Ascending aorta (tissue), 2 donors: ENCODE data around the gene AXL. TPM values are rescaled to one million over a fixed set of nuclear protein-coding genes. Genes with fewer than 3 reads are reported as not detected.

Source experiments
- DNase-seq, 2 donors: peaks; one replicate each; pipeline ENCODE4 v3.0.0-alpha.2; 2019; ENCODE audit warnings: low spot score in 2 of 2
- H3K27ac ChIP-seq, 2 donors: fragments of 200-600 bp; sonication (generic); one replicate each; pipeline ENCODE4 v1.5.1; 2016 to 2017; ENCODE audit warnings: mild to moderate bottlenecking in 1 of 2
- H3K27me3 ChIP-seq: fragments of 200-600 bp; sonication (generic); one replicate; pipeline ENCODE4 v1.5.1; 2017
- H3K36me3 ChIP-seq, 2 donors: fragments of 200-600 bp; sonication (generic); one replicate each; pipeline ENCODE4 v1.5.1; 2016
- H3K4me1 ChIP-seq, 2 donors: fragments of 200-600 bp; sonication (generic); one replicate each; pipeline ENCODE4 v1.5.1; 2016 to 2017; ENCODE audit warnings: mild to moderate bottlenecking in 1 of 2
- H3K4me3 ChIP-seq, 2 donors: fragments of 200-600 bp; sonication (generic); one replicate each; pipeline ENCODE4 v1.5.1; 2016 to 2017; ENCODE audit warnings: mild to moderate bottlenecking in 1 of 2
- H3K9me3 ChIP-seq, 2 donors: fragments of 200-600 bp; sonication (generic); one replicate each; pipeline ENCODE4 v1.5.1; 2016
- CTCF ChIP-seq, 3 experiments: fragments of 200-600 bp in 2 of 3; fragments of 450-650 bp in 1 of 3; sonication (generic) in 2 of 3; IDR thresholded peaks; one replicate each; pipeline ENCODE4 v1.5.1; 2016 to 2019; ENCODE audit warnings: antibody characterized with exemption in 3 of 3, mild to moderate bottlenecking in 1 of 3, moderate library complexity in 1 of 3
- intact Hi-C: fragments of 100-400 bp; cut with DNase I; formaldehyde crosslinking; loops from one replicate; pipeline ENCODE4 v1.15.1; 2023
- total RNA-seq: library from RNA; depleted of rRNA; stranded (reverse); fragments of >200 nt; gene quantifications from one replicate; pipeline ENCODE4 v1.1.0, GENCODE V29; 2016

The AXL gene
- total RNA-seq, 1 donor from 2014 or later = 122 TPM

- no peaks in the 10 kb centered on the region for H3K9me3 ChIP-seq
Observed at GRCh38 chr19:41223431-41224234, 4.6 kb downstream of the AXL start.

GRCh38 chr19:41224632-41225031, 5.6 kb downstream of the AXL start:
- no peaks in the 10 kb centered on the region for H3K27me3 ChIP-seq
- H3K27ac ChIP-seq = peak overlapping the region; percentile 92 to 93
- peaks cover 7 to 36% of the 10 kb centered on the region in 2 donors for H3K4me1 ChIP-seq
- H3K4me3 ChIP-seq = peak overlapping the region in 1 of 2 donors; percentile 63
- DNase-seq = no peak
- H3K9me3 ChIP-seq = no peaks in the 10 kb centered on the region
- H3K36me3 ChIP-seq = peaks cover 7 to 13% of the 10 kb centered on the region in 2 donors
- no peak for TF ChIP-seq CTCF (IDR thresholded peaks at IDR 0.05)
- intact Hi-C loops = loop anchor here (2.0 to 5.0 kb wide), 2 partner anchors 432 to 510 kb away; no protein-coding TSS in a partner anchor

More at GRCh38 chr19:41223431-41224234, 4.6 kb downstream of the AXL start:
- Histone ChIP-seq H3K4me1 (peaks cover 4 to 30% of the 10 kb centered on the region in 2 donors), H3K36me3 (peaks cover 7 to 13% of the 10 kb centered on the region in 2 donors), H3K27ac (peak overlapping the region; percentile 92 to 93), H3K4me3 (peak overlapping the region in 1 of 2 donors; percentile 22), H3K27me3 (no peaks in the 10 kb centered on the region)
- TF ChIP-seq CTCF (IDR thresholded peaks at IDR 0.05) = no peak
- DNase-seq = peak in 1 of 2 donors; percentile 81
- intact Hi-C loops = loop anchor here (2.0 to 5.0 kb wide), 2 partner anchors 431 to 509 kb away; no protein-coding TSS in a partner anchor

- intact Hi-C loops = loop anchor here (1.0 to 2.0 kb wide), 2 partner anchors 37 to 511 kb away; no protein-coding TSS in a partner anchor
- no peak for TF ChIP-seq CTCF (IDR thresholded peaks at IDR 0.05)
- DNase-seq = peak; percentile 81 to 97
- Histone ChIP-seq H3K4me3 (peak overlapping the region; percentile 63 to 66), H3K27me3 (no peaks in the 10 kb centered on the region), H3K9me3 (no peaks in the 10 kb centered on the region), H3K4me1 (peaks cover 7 to 36% of the 10 kb centered on the region in 2 donors), H3K27ac (peak overlapping the region; percentile 92 to 93), H3K36me3 (peaks cover 7 to 13% of the 10 kb centered on the region in 2 donors)
Observed at GRCh38 chr19:41225238-41226052, 6.4 kb downstream of the AXL start.

GRCh38 chr19:41226053-41226873, 7.2 kb downstream of the AXL start:
- DNase-seq = peak; percentile 37 to 92
- TF ChIP-seq CTCF (IDR thresholded peaks at IDR 0.05) = peak in 1 of 3 experiments; percentile 29
- H3K4me1 ChIP-seq = peaks cover 7 to 32% of the 10 kb centered on the region in 2 donors
- no peaks in the 10 kb centered on the region for H3K9me3 ChIP-seq
- H3K4me3 ChIP-seq = peak overlapping the region; percentile 63 to 66
- peak overlapping the region; percentile 92 to 93 for H3K27ac ChIP-seq
- H3K36me3 ChIP-seq = peaks cover 10 to 12% of the 10 kb centered on the region in 2 donors
- H3K27me3 ChIP-seq = no peaks in the 10 kb centered on the region
- intact Hi-C loops = loop anchor here (1.0 kb wide), 1 partner anchor 36 kb away; no protein-coding TSS in a partner anchor
